HEK293 (cell line): ENCODE data around the gene OR10Z1.

Experiments used
- ZNF133 ChIP-seq: fragments of 450-650 bp; formaldehyde crosslinking; IDR thresholded peaks from 2 replicates; pipeline ENCODE4 v1.5.1; 2016; ENCODE audit warnings: missing biosample characterization, missing genetic modification characterization

Gene OR10Z1

GRCh38 chr1:158654571-158654970 is 49.5 kb downstream of the OR10Z1 start (continued):
- no peak for TF ChIP-seq ZNF133
- TF ChIP-seq, all 188 proteins: peak for 0
